ENCODE measurements around the gene PREP. TPM values are rescaled to one million over a fixed set of nuclear protein-coding genes. Genes with fewer than 3 reads are reported as not detected.
A peak's percentile ranks its signal among the peaks of the same experiment; 100 is the strongest.

Gene PREP
- total and polyA plus RNA-seq, 8 donors: 11.0 to 53.3 (median 18.1) TPM

DNA sequence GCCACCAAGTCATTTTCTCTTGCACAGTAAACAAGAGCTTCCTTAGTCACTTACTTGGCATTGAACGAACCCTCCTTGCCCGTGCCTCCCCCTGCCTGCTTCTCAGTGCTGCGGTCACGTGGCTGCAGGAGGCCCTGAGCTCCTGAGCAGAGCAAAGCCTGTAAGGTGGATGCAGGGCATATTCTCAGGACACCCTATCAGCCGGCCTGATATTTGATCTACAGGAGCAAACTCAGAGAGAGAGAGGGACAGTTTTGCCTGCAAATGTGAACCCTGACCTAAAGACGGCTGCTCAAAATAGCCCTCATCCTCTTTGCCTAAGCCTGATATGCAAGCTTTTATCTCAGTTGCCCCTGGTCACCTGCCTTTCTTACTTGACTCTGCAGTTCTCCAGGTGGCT is 130.1 kb downstream of the PREP start:
- 9 to 25% (median 10%) methylated on average over 6 of the region's 6 CpGs for WGBS, 5 donors
- Histone ChIP-seq H3K27me3 (no peaks in the 10 kb centered on the region), H3K4me1 (peaks cover 0 to 16% (median 9%) of the 10 kb centered on the region in 4 donors), H3K9me3 (no peaks in the 10 kb centered on the region), H3K27ac (no peak overlapping the region), H3K4me3 (no peak overlapping the region), H3K36me3 (peaks cover 3 to 32% (median 28%) of the 10 kb centered on the region in 4 donors)
- DNase-seq: peak; percentile 67 to 74
- intact Hi-C loops (cut with DNase I; ENCODE audit: low total_unique reads): no loop called here
- TF ChIP-seq, protein P1, sequence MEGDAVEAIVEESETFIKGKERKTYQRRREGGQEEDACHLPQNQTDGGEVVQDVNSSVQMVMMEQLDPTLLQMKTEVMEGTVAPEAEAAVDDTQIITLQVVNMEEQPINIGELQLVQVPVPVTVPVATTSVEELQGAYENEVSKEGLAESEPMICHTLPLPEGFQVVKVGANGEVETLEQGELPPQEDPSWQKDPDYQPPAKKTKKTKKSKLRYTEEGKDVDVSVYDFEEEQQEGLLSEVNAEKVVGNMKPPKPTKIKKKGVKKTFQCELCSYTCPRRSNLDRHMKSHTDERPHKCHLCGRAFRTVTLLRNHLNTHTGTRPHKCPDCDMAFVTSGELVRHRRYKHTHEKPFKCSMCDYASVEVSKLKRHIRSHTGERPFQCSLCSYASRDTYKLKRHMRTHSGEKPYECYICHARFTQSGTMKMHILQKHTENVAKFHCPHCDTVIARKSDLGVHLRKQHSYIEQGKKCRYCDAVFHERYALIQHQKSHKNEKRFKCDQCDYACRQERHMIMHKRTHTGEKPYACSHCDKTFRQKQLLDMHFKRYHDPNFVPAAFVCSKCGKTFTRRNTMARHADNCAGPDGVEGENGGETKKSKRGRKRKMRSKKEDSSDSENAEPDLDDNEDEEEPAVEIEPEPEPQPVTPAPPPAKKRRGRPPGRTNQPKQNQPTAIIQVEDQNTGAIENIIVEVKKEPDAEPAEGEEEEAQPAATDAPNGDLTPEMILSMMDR (IDR thresholded peaks at IDR 0.05): no peak
- peak in 2 of 3 donors; percentile 29 to 53 for TF ChIP-seq POLR2AphosphoS5 (IDR thresholded peaks at IDR 0.05)

GRCh38 chr6:105270511-105270910 is 132.4 kb downstream of the PREP start:
- intact Hi-C loops (cut with DNase I; ENCODE audit: low total_unique reads): no loop called here
- no peak for DNase-seq
- Histone ChIP-seq H3K27ac (no peak overlapping the region), H3K27me3 (no peaks in the 10 kb centered on the region), H3K4me1 (peaks cover 0 to 16% (median 9%) of the 10 kb centered on the region in 4 donors), H3K36me3 (peaks cover 0 to 9% (median 6%) of the 10 kb centered on the region in 4 donors), H3K4me3 (no peak overlapping the region), H3K9me3 (no peaks in the 10 kb centered on the region)
- no peak for TF ChIP-seq EP300 (IDR thresholded peaks at IDR 0.05)
- TF ChIP-seq POLR2AphosphoS5 (IDR thresholded peaks at IDR 0.05): no peak
- TF ChIP-seq, protein P1 (IDR thresholded peaks at IDR 0.05): no peak
- no peak for TF ChIP-seq POLR2A (IDR thresholded peaks at IDR 0.05)

GRCh38 chr6:105269390-105269789 is 133.5 kb downstream of the PREP start:
- 70 to 83% (median 76%) methylated on average over 2 of the region's 2 CpGs for WGBS, 5 donors
- Histone ChIP-seq H3K36me3 (no peaks in the 10 kb centered on the region), H3K9me3 (no peaks in the 10 kb centered on the region), H3K4me3 (no peak overlapping the region), H3K4me1 (peaks cover 0 to 19% (median 10%) of the 10 kb centered on the region in 4 donors), H3K27me3 (no peaks in the 10 kb centered on the region), H3K27ac (no peak overlapping the region)
- DNase-seq: no peak
- intact Hi-C loops (cut with DNase I; ENCODE audit: low total_unique reads): no loop called here
- TF ChIP-seq, protein P1 (IDR thresholded peaks at IDR 0.05): no peak
- TF ChIP-seq POLR2AphosphoS5 (IDR thresholded peaks at IDR 0.05): no peak
- TF ChIP-seq POLR2A (IDR thresholded peaks at IDR 0.05): no peak
- TF ChIP-seq EP300 (IDR thresholded peaks at IDR 0.05): no peak

DNA sequence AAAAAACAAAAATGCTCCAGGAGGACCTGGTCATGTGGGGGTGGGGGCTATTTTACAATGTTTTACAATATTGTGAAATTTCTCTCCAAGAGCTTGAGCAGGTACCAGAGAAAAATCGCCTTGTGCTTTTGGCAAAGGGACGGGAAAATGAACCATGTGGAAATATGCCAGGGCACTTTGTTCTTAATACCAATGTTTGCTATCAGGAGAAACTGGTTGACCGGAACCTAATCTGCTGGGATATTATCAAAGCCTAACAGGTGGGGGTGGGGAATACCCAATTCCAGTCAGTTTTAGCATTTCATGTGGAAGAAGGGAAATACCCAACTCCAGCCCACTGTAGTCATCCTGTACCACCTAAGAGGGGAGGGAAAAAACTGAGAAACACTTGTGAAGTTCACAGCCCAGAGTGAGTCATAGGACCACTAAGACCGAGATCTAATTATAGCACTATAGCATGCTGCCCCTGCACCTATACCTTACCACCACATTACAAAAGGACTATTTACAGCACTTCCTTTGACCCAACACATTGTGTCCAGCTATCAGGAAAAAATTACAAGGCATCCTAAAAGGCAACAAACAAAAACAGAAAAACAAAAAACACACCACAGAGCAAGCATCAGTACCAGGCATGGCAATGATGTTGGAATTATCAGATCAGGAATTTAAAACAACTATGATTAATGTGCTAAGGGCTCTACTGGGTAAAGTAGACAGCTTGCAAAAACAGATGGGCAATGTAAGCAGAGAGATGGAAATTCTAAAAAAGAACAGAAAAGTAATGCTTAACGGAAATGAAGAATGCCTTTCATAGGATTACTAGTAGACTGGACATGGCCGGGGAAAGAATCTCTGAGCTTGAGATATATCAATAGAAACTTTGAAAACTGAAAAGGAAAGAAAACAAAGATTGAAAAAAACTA is 138.9 kb downstream of the PREP start:
- intact Hi-C loops (cut with DNase I; ENCODE audit: low total_unique reads): no loop called here
- H3K27me3 ChIP-seq: no peaks in the 10 kb centered on the region
- peaks cover 0 to 40% (median 7%) of the 10 kb centered on the region in 4 donors for H3K4me1 ChIP-seq
- no peaks in the 10 kb centered on the region for H3K36me3 ChIP-seq
- TF ChIP-seq POLR2AphosphoS5 (IDR thresholded peaks at IDR 0.05) (no peak), EP300 (IDR thresholded peaks at IDR 0.05) (no peak), POLR2A (IDR thresholded peaks at IDR 0.05) (no peak)
- peak overlapping the region; percentile 42 to 76 (median 55) for H3K27ac ChIP-seq
- H3K9me3 ChIP-seq: no peaks in the 10 kb centered on the region
- peak; percentile 2 to 57 for DNase-seq
- no peak overlapping the region for H3K4me3 ChIP-seq
- WGBS, 5 donors: 32 to 54% (median 44%) methylated on average over 6 of the region's 6 CpGs
